Dermis blood vessel endothelial cell (primary cell): ENCODE measurements around the gene DNAJA1. TPM values are rescaled to one million over a fixed set of nuclear protein-coding genes. Genes with fewer than 3 reads are reported as not detected.

Source experiments
- DNase-seq: peaks from one replicate; pipeline ENCODE4 v3.0.0; 2010
- total RNA-seq: library from RNA; depleted of rRNA; stranded (reverse); fragments of >200 nt; gene quantifications from 2 replicates; pipeline ENCODE4 v1.2.3, GENCODE V29; 2014

DNAJA1 gene
- total RNA-seq, 1 donor from 2014 or later, result 149 TPM

DNA sequence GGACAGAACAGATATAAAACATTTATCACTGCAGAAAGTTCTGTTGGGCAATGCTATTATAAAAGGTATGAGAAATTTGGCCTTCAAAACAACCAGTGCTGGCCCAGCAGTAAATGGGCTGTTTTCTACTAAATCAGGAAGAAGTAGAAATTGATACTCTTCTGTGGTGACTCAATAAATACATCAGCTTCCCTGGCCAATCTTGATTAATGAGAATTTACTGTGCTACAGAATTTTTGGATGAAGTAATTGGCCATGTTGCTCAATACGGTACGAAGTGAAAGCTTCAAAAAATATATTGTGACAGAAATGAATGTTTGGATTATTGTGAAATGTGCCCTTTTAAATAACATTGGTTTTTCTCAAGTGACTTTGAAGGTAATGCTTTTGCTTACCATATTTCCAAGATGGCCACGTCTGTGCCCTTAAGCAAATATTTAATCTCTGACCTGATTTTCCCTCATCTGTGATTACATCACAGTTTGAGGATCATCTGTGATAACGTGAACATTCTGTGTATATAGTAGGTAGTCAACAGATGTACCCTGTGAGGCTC is 4.2 kb downstream of the DNAJA1 start:
- no peak for DNase-seq

DNA sequence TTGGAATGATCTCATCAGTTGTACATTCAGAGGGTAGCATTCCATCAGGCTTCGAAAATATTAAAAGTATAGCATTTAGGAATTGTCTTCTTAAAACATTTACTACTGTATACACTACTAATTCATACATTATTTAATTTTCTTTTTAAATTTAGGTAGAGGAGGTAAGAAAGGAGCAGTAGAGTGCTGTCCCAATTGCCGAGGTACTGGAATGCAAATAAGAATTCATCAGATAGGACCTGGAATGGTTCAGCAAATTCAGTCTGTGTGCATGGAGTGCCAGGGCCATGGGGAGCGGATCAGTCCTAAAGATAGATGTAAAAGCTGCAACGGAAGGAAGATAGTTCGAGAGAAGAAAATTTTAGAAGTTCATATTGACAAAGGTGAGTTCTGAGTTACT is 5.2 kb downstream of the DNAJA1 start:
- DNase-seq, result no peak

DNA sequence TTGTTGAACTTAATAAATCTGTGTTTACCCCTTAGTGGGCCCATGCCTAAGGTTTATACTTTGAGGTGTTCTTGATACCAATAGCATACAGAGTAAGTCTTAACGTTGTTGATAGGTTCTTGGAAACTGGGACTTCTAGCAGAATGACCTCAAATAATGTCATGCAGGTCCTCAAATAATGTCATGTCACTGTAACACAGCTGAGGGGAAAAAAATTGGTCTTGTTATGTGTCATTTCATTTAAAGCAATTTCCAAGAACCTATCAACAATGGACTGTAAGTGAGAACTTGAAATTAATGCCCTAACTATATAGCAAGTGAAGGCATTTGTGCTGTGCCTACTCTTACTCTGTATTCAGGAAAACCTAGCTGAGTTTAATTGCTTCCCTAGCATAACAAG is 7.2 kb downstream of the DNAJA1 start:
- DNase-seq, result no peak

DNA sequence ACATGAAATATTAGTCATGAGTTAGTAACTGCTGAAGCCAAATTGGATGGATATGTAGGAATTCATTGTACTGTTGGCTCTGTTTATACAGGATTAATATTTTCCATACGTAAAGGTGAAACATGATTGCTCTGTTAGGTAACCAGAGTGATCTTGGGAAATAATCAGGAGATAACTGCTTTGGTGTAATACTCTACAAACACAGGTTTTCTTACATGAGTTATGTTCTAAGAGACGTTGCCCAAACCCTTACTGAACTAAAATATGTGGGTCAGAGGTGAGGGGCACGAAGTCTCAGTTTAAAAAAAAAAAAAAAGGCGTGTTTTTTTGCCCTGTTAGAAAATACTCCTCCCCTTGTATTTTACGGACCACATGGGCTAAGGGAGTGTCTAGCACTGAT is 7.8 kb downstream of the DNAJA1 start:
- DNase-seq, result no peak

DNA sequence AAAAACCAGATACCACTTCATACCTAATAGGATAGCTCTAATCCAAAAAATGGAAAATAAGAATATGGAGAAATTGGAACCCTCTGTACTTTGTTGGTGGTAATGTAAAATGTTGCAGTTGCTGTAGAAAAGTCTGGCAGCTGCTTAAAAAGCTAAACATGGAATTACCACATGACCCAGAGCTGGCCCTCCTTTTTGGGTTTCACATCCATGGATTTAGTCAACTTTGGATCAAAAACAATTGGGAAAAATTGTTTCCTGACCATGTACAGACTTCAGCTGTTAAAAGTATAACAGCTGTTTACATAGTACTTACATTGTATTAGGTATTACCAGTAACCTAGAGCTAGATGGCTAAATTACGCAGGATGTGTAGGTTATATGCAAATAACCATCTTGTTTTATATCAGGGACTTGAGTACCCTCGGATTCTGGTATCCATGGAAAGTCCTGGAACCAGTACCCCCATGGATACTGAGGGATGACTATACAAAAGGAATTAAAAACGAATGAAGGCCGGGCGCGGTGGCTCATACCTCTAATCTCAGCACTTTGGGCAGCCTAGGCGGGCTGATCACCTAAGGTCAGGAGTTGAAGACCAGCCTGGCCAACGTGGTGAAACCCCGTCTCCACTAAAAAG is 15.8 kb downstream of the DNAJA1 start:
- DNase-seq, result no peak

DNA sequence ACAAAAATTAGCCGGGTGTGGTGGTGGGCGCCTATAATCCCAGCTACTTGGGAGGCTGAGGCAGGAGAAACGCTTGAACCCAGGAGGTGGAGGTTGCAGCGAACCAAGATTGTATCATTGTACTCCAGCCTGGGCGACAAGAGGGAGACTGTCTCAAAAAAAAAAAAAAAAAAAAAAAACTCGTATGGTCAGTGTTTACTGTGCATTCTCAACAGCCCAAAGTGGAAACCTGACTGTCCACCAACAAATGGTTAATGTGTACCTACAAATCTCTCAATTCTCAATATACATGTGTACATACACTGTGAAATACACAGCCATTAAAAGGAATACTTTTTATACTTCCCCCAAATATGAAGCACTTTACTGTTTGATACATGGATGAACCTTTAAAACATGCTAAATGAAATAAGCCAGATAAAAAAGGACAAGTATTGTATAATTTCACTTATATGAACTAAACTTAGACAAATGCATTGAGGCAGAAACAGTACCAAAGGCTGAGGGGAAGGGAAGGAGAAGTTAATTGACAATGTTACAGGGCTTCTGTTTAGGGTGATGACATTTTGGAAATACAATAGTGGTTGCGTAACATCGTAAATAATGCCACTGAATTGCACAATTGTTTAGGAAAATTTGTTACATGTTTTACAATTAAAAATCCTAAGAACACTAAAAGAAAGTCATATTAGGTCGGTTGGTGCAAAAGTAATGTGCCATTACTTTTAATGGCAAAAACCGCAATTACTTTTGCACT is 16.5 kb downstream of the DNAJA1 start:
- no peak for DNase-seq

DNA sequence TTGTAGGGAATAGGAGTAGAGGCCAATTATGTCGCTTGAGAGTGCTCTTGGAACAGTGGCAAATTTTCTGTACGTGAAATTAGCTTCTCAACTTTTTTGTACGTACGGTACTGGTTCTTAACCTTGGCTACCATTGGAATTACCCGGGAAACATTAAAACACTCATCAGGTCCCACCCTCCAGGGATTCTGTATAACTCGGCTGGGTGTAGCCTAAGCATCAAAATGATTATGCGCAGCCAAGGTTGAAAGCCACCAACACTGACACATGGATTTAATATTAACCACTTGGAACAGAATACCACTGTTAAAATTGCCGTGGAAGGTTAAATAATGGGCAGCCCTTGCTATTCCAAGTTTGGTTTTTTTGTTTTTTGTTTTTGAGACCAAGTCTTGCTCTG is 17.4 kb downstream of the DNAJA1 start:
- no peak for DNase-seq

DNA sequence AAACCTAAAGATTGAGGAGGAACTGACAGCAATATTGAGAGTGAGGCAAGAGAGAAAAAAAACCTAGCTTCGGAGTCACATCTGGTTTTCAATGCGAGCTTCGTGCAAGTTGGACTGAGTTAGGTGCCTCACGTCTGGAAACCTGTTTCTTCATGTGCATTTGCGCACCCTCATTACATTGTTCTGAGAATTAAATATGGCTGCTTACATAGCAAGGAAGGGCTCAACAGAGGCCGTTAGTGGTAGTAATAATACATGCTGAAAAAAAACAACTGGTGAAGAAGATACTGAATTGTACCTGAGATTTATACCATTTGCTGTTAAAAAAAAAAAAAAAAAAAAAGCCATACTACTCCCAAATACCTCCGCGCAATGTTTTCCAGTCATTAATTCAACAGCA is 18.6 kb downstream of the DNAJA1 start:
- no peak for DNase-seq

DNA sequence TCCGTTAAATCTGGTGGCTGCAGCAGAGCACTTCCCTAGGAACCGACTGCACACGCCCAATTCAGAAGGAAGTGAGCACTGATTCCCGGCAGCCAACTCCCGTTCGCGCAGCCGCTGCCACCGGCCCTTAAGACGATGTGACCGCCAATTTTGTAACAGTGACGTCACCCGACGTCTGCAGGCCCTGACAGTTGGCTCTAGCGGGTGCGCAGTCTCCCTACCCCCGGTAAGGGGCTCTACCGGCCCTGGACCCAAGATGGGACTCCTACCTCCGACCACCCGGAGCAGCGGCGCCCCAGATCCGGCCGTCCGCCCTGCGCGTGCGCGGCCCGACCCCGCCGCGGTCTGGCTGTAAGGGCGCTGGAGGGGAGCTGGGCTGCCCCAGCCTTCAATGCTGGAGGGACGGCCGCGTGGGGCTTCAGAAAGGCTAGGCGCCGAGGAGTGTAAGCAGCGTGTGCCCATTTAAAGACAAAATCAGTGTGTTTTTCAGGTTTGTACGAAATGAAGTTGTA is 19.1 kb downstream of the DNAJA1 start:
- peak; percentile 95 for DNase-seq

DNA sequence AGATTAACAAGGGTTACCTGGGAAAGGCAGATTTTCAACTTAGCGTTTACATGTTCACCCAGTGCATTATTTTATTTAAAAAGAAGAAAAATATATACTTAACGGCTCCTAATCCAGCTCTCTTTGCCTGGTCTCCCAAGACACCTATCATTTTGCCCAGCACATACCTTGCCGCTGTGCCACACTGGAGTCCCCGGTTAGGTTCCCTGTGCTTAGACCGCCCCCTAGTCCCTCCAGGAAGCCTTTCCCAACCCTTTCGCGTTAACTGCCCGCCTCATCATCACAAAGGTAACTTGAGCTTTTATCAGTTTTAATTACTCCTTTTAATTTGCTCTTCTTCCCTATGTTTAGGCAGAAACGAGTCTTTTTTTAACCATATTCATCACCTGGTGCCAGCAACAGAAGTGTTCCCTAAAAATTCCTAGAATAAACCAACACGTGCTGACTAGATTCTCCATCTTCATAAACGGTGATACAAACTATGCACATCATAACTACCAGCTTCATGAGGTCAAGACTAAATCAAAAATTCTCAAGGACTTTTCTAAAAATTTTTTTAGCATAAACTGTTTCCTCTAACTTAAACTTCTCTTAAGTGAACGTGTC is 19.7 kb downstream of the DNAJA1 start:
- DNase-seq, result peak; percentile 65

DNA sequence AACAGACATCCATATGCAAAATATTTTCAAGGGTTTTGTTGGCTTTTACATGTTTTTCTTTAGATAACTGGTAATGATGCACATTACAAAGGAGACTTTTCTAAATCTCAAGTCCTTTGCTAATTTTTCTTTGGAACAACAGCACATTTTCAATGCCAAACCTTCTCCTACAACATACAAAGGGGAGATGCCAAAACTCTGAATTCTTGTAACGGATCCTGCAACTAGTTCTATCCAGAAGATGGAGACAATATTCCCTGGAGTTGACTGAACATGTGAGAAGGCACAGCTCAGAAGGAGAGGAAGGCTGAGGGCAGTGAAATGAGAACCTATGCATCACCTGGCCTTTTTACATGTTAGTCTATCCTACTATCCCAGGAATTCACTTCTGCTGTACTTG is 21.0 kb downstream of the DNAJA1 start:
- DNase-seq, result no peak

DNA sequence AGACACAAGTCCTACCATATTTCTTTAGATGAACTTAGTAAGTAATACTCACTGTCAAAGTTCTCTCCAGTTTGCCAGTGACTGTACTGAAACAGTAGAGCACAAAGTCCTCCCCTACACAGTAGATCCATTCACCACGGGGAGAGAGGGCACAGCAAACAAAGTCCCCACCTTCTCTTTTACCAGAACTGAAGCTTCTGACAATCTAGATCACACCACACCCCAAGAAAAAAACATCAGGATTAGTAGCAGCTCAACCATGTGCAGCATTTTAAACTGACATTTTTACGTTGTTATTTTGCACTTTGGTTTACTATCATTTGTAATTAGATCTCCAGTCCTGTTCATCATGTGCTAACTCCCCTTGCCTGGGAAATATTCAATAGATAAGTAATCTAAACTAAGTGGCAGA is 23.0 kb downstream of the DNAJA1 start:
- no peak for DNase-seq

DNA sequence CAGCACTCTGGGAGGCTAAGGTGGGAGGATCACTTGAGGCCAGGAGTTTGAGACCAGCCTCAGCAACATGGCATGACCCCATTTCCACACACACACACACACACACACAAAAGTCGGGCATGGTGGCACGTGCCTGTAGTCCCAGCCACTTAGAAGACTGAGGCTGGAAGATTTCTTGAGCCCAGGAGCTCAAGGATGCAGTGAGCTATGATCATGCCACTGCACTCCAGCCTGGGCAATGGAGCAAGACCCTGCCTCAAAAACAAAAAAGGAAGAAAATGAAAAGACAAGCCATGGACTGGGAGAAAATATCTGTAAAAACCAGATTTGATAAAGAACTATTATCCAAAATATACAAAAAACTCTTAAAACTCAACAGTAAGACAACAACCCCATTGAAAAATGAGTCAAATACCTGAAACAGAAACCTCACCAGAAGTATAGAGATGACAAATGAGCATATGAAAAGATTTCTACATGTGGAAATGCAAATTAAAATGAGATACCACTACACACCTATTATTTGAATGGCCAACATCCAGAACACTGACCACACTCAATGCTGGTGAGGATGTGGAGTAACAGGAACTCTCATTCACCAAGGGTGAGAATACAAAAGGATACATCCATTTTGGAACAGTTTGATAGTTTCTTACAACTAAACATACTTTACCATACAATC is 24.7 kb downstream of the DNAJA1 start:
- no peak for DNase-seq

DNA sequence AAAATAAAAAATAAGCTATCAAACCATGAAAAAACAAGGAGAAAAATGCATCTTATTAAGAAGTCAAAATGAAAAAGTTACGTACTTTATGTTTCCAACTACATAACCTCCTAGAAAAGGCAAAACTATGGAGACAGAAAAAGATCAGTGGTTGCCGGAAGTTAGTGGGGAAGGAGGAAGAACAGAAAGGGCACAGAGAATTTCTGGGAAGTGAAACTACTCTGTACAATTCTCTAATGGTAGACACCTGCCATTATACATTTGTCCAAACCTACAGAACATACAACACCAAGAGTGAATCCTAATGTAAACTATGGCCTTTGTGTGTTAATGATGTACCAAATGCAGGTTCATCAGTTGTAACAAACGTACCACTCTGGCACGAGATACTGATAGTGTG is 26.1 kb downstream of the DNAJA1 start:
- DNase-seq, result no peak

DNA sequence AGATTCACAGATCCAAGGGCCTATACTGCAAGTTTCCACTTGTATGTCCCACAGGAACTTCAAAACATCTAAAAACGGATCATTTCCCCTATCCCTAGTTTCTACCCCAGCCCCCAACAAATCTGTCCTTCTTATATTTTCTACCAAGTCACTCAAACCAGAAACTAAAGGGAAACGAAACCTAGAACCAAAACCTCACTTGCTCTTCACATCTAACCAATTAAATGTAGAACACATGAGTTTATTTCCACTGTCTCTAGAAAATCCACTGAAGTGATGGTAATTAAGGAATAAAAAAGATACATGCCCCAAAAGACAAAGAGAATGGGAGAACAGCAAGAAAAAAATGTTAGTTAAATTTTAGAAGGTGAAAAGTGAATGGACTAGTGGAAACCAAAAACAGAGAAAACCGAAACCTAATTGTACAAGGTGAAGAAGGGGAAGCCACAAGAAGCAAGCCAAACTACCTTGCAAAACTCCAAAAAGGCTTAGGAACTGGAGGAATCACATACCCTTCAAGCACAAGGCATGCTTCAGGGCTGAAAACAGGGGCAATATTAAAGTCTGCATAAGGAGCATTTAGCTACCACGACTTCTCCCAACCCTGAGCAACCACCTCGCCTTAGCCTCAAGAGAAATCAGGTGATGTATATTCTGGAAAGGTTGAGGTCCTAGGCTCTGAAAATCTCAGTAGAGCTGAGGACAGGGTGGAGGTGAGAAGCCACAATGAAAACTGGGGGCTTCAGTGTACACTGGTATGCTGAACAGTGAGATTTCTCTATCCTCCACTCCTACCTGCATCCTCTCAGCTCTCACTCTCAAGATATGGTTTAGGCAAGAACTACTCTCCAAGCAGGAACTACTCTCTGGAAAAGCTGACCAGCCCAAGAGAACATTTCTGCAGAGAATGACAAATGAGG is 40.3 kb downstream of the DNAJA1 start:
- DNase-seq, result no peak

DNA sequence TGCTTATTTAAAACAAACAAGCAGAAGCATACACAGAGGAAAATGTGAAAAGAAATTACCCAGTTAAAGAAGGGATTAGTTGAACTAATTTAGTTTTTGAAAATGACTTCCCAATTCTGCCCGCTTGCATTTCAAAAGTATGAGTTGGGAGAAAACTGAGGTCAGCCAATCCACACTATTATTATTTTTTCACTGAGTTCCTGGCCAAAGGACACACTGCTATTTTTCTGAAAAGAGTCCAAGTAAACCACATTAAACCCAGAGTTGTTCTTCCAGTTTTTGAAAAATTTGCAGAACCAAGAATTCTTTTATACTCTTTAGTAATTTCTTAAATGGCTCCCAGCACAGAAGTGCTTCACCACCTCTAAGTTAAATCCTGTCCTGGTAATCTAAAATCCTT is 43.9 kb downstream of the DNAJA1 start:
- no peak for DNase-seq

DNA sequence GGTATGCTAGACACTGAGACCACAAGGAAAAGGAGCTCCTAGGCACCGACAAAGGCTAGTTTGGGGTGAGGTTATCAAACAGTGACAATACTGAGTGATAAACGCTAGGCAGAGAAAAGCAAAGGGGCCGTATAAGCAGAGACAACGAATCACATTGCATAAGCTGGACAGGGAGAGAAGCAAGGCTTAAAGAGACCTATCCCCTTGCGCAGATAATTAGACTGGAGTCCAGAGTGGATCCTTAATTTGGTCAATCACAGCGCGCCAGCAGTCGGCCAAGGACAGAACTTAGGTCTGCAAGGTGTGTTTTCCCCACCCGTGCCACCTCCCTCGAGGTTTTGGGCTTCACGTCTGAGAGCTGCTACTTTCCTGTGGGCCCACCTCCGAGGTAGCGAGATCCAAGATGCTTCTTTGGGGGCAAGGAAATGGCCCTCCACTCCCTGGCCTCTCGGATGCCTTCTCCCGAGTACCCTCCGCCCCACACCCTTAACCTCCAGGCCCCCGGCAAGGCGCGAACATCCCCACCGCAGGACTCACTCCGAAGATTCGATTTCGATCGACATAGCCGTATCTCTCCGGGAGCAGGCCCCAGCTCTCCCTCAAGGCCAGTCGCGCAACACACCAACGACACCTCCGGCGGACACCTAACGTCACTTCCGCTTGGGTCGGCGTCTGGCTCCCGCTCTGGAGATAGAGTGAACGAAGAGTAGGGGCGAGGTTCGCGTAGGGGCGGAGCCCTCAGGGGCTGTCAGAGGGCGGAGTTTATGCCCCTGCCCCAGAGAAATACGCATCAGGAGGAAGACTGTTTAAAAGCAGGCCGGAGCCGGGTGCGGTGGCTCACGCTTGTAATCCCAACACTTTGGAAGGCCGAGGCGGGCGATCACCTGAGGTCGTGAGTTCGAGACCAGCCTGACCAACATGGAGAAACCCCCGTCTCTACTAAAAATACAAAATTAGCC is 51.3 kb downstream of the DNAJA1 start, which contains the start of gene SMU1:
SMU1 (minus strand) TSS at position 629 of the 959 bp plus-strand sequence; CDS start at position 563, 66 bp downstream.
- DNase-seq, result peak; percentile 98

DNA sequence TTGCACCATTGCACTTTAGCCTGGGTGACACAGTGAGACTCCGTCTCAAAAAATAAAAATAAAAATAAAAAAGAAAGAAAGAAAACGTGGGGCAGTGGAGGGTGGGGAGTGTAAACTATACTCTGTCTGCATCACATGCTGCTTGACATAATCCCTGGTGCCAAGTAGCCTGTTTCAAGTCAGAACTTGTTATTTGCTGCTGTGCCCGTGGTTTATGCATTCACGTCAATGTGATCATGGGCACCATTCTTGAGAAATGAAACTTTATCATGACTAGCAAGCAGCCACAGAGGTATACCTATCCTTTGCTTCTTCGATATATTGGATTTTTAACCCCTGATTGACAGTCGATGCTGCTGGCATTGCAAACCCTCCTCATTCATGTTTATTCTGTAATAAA is 55.5 kb downstream of the DNAJA1 start:
- DNase-seq, result no peak

DNA sequence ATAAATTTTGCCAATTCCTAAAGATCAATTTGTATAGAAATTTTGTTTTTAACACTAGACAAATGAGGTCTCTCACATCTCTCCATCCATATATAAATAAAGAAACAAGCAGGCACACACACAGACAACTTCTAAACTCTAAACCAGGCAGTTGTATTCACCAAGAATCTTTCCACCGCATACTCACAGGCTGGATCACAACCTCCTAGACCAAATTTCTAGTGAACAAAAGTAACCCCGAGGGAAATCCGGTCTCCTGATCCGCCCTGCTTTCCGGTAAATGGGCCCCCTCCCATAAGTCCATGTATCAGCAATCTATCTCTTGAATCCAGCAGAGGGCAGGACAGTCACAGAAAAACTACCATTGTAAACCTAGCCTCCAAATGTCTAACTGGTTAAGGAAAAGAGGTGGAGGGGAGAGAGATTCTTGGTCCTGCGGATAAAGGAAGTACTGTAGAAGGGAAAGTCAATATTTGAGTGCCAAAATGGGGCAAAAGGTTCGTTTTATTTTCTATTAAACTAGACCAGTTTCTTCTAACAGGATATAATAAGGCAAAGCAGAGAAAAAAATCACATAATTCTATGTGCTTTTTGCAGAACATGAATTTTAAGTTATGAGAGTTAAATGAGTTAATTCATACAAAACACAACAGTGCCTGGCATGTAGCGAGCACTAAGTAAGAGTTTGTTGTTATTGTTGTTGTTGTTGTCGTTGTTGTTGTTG is 56.2 kb downstream of the DNAJA1 start:
- peak; percentile 95 for DNase-seq

DNA sequence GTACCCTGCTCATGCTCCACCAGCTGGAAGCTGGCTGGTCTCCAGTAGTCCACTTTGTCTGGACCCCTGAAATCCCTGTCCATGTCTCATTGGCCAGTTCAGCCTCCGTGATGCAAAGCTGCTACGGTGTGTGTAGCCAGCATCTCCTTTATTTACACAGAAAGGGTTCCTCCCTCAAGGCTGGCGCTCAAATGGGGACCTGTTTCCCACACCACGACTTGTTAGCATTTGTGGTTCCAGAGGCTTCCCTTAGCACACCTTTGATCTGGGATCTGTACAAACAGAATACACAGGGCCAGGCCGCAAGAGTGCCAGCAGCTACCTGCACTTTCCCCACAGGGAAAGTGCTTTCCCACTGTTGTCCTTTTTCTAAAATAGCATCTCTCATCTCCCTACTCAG is 57.1 kb downstream of the DNAJA1 start:
- no peak for DNase-seq
